ENCODE data around the gene CNTNAP4.

DNA sequence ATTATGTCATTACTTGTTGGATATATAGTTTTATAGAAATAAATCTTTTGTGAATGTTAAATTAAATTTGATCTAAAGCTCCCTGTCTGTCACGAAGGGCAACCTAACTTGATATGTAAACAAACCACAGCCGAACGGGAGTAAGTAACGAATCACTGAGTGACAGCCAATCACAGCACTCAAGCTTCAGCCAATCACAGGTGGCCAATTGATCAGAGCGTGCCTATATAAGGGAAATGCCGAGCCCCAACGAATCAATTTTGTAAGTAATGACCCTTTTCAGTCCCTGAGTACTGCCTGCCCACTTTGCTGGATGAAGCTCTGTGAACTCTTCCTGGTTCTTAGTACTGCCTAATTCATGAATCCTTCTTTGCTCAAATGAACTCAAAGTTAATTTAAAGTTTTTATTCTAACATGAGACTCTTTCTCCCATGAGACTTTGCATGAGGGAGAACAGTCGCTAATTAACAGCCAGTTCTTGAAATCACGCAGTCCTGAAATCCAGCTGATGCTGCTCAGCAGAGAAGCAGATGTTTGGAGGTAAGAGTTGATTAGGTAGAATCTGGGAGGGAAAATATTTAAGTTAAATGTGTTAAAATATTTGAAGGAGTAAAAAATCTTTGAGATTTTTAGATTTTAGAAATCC, 302.2 kb downstream of the CNTNAP4 start:
- TF ChIP-seq PPARA (CRISPR knock-in tag; IDR thresholded peaks at IDR 0.05; ENCODE audit: borderline replicate concordance), result no peak
- TF ChIP-seq, protein P1, sequence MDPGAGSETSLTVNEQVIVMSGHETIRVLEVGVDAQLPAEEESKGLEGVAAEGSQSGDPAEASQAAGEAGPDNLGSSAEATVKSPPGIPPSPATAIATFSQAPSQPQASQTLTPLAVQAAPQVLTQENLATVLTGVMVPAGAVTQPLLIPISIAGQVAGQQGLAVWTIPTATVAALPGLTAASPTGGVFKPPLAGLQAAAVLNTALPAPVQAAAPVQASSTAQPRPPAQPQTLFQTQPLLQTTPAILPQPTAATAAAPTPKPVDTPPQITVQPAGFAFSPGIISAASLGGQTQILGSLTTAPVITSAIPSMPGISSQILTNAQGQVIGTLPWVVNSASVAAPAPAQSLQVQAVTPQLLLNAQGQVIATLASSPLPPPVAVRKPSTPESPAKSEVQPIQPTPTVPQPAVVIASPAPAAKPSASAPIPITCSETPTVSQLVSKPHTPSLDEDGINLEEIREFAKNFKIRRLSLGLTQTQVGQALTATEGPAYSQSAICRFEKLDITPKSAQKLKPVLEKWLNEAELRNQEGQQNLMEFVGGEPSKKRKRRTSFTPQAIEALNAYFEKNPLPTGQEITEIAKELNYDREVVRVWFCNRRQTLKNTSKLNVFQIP (CRISPR knock-in tag; IDR thresholded peaks at IDR 0.05; ENCODE audit: borderline replicate concordance, low read depth), result no peak
- TF ChIP-seq, protein P2, sequence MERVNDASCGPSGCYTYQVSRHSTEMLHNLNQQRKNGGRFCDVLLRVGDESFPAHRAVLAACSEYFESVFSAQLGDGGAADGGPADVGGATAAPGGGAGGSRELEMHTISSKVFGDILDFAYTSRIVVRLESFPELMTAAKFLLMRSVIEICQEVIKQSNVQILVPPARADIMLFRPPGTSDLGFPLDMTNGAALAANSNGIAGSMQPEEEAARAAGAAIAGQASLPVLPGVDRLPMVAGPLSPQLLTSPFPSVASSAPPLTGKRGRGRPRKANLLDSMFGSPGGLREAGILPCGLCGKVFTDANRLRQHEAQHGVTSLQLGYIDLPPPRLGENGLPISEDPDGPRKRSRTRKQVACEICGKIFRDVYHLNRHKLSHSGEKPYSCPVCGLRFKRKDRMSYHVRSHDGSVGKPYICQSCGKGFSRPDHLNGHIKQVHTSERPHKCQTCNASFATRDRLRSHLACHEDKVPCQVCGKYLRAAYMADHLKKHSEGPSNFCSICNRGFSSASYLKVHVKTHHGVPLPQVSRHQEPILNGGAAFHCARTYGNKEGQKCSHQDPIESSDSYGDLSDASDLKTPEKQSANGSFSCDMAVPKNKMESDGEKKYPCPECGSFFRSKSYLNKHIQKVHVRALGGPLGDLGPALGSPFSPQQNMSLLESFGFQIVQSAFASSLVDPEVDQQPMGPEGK (CRISPR knock-in tag; IDR thresholded peaks at IDR 0.05; ENCODE audit: borderline replicate concordance), result no peak
- no peak for TF ChIP-seq TCF4 (CRISPR knock-in tag; IDR thresholded peaks at IDR 0.05; ENCODE audit: borderline replicate concordance)
- TF ChIP-seq ZFP30 (CRISPR knock-in tag; IDR thresholded peaks at IDR 0.05), result no peak

Measured in SK-N-SH treated with all-trans-retinoic acid at 6 μM for 48 hours (cell line).